ENCODE results near the gene SMIM28.

- TF ChIP-seq POLR2A (IDR thresholded peaks at IDR 0.05; ENCODE audit: low read depth, low read length) (no peak), TAF1 (IDR thresholded peaks at IDR 0.05; ENCODE audit: low read depth, low read length) (no peak), POLR2AphosphoS5 (IDR thresholded peaks at IDR 0.05; ENCODE audit: low read depth, low read length) (no peak), SPI1 (IDR thresholded peaks at IDR 0.05; ENCODE audit: low read depth, low read length) (no peak), POU2F2 (IDR thresholded peaks at IDR 0.05; ENCODE audit: low read depth, low read length) (no peak)
Observed at GRCh38 chr6:138372711-138373463, 4.8 kb upstream of the SMIM28 start.

Data from GM12891 (cell line).